Measurements from ENCODE around the gene GPC6.

DNA sequence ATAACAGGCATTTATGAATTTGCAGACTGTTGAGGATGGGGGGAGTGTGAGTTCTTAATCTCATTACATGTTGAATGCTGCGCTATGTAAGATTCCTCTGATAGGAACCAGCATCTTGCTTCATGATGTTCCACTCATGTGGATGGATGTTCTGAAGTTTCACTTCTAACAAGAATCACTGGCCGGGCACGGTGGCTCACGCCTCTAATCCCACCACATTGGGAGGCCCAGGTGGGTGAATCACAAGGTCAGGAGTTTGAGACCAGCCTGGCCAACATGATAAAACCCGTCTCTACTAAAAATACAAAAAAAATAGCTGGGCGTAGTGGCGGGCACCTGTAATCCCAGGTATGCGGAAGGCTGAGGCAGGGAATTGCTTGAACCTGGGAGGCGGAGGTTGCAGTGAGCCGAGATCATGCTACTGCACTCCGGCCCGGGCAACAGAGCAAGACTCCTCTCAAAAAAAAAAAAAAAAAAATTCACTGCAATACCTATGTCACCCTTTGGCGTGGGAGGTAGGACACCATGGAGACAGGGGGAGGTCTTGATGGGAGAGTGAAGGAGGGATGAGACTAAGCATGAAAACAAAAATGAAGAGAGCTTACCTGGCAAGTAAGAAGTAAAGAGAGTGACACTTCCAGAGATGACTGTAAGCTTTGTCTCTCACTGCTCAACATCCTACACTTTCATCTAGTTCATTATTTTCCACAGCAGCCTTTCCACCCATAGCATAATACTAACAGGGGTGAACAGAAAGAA lies 1119.8 kb downstream of the GPC6 start:
- TF ChIP-seq, protein P1, sequence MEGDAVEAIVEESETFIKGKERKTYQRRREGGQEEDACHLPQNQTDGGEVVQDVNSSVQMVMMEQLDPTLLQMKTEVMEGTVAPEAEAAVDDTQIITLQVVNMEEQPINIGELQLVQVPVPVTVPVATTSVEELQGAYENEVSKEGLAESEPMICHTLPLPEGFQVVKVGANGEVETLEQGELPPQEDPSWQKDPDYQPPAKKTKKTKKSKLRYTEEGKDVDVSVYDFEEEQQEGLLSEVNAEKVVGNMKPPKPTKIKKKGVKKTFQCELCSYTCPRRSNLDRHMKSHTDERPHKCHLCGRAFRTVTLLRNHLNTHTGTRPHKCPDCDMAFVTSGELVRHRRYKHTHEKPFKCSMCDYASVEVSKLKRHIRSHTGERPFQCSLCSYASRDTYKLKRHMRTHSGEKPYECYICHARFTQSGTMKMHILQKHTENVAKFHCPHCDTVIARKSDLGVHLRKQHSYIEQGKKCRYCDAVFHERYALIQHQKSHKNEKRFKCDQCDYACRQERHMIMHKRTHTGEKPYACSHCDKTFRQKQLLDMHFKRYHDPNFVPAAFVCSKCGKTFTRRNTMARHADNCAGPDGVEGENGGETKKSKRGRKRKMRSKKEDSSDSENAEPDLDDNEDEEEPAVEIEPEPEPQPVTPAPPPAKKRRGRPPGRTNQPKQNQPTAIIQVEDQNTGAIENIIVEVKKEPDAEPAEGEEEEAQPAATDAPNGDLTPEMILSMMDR (IDR thresholded peaks at IDR 0.05), result no peak
- TF ChIP-seq POLR2A (IDR thresholded peaks at IDR 0.05) (no peak), POLR2AphosphoS5 (IDR thresholded peaks at IDR 0.05; ENCODE audit: insufficient read depth in 1 of 2, low read depth in 1 of 2) (no peak)

All from vagina (tissue), 2 donors.